ENCODE measurements around the gene RAB3D. TPM values are rescaled to one million over a fixed set of nuclear protein-coding genes. Genes with fewer than 3 reads are reported as not detected.

Gene RAB3D
- total RNA-seq, 4 donors from 2014 or later = 8.0 to 13.4 (median 11.5) TPM

DNA sequence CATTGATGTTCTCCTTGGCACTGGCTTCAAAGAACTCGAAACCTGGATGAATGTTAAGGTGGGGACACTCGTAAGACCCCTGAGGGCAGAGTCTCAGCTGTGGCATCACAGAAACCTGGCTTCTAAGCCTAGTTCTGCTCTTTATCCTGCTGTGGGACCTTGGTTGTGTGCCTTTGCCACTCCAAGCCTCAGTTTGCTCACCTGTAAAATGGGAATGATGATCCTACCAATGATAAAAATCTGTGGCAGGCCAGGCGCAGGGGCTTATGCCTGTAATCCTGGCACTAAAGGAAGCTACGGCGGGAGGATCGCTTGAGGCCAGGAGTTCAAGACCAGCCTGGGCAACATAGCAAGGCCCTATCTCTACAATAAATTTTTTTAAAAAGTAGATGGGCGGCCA lies 13.9 kb downstream of the RAB3D start:
- TF ChIP-seq, protein P1, sequence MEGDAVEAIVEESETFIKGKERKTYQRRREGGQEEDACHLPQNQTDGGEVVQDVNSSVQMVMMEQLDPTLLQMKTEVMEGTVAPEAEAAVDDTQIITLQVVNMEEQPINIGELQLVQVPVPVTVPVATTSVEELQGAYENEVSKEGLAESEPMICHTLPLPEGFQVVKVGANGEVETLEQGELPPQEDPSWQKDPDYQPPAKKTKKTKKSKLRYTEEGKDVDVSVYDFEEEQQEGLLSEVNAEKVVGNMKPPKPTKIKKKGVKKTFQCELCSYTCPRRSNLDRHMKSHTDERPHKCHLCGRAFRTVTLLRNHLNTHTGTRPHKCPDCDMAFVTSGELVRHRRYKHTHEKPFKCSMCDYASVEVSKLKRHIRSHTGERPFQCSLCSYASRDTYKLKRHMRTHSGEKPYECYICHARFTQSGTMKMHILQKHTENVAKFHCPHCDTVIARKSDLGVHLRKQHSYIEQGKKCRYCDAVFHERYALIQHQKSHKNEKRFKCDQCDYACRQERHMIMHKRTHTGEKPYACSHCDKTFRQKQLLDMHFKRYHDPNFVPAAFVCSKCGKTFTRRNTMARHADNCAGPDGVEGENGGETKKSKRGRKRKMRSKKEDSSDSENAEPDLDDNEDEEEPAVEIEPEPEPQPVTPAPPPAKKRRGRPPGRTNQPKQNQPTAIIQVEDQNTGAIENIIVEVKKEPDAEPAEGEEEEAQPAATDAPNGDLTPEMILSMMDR (IDR thresholded peaks at IDR 0.05; ENCODE audit: low read depth) = no peak

- TF ChIP-seq, protein P1 (IDR thresholded peaks at IDR 0.05; ENCODE audit: low read depth) = no peak
Observed at GRCh38 chr19:11324748-11325389, 14.6 kb downstream of the RAB3D start.

GRCh38 chr19:11324079-11324661 lies 15.3 kb downstream of the RAB3D start:
- TF ChIP-seq, protein P1 (IDR thresholded peaks at IDR 0.05; ENCODE audit: low read depth) = no peak

DNA sequence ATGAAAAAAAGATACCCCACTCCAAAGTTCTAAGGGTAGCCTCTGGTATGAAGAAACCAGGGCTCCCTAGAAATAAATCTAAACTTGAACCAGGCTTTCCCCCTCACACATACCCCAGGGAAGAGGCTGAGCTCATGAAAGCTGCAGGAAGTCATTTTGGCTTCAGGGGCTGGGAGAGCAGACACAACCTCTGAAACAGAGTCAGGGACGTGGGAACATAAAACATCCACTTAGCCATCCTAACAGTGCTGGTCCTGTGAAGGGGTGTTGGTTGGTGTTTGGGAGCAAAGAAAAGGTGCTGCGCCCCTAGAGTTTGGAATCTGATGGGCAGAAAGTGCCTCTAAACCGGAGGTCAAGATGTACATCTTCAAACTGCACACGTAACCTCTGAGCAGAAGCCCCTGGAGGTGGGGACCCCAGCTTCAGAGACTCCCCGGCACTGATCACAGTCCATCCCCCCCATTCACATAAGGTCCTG lies 15.8 kb downstream of the RAB3D start:
- TF ChIP-seq, protein P1 (IDR thresholded peaks at IDR 0.05; ENCODE audit: low read depth) = no peak

DNA sequence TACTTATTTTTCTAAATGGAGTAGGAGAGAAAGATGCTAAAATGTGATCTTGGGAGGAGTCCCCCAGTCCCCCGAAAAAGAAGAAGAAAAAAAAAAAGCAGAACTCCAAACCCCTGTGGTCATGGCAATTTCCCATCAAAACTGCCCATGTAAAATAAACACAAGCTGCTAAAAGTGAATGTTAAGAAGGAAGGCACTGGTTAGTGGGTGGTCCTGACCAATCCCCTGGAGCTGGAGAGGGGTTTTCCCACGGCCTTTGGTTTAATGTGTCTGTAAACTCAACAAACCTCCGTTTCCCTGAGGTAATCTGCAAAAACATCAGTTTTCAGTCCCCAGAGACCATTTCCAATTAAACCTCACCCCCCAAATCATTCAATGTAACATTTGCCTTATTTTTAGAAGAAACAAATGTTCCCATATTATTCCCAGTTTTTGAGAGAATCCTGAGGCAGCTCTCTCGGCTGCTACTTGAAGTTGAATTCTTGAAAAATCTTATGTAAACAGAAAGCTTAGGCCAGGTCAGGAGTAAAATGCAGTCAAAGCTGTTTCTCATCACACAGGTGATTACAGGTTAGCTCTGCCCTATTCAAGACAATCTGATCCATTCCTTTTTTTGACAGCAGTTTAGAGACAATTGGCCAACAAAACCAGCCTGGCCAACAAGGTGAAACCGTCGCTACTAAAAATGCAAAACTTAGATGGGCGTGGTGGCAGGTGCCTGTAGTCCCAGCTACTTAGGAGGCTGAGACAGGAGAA lies 17.0 kb downstream of the RAB3D start:
- TF ChIP-seq, protein P1 (IDR thresholded peaks at IDR 0.05; ENCODE audit: low read depth) = no peak

DNA sequence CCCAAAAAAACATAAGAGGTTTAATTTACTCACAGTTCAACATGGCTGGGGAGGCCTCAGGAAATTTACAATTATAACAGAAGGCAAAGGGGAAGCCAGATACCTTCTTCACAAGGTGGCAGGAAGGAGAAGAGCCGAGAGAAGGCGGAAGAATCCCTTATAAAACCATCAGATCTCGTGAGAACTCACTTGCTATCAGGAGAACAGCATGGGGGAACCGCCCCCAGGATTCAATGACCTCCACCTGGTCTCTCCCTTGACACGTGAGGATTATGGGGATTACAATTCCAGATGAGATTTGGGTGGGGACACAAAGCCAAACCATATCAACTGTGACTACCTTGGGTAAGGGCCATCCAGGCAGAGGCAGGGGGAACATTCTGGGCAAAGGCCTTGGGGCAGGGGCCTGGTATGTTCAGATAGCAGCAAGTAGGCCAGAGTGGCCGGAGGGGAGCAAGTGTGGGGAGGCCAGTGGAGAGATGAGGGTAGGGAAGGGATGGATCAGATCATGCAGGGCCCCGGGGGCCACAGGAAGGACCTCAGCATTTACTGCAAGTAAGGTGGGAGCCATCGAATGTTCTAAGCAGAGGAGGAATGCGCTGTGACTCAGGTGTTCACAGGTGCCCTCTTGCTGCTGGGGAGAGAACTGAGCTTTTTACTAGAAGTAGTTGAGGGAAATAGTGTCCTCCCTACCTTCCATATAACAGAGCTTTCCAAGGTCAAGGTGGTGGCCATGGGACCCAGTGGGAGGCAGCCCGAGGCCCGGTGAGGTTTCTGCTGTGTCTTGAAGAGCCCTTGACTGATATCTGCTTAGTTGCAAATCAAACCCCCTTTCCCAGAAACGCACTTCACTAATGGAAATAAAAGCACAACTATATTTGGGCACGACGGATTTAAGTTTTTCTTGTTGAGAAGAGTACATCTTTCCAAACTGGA lies 18.0 kb downstream of the RAB3D start:
- TF ChIP-seq, protein P1 (IDR thresholded peaks at IDR 0.05; ENCODE audit: low read depth) = no peak
